Esophagus muscularis mucosa (tissue), 4 donors: ENCODE data around the gene DLG4. TPM values are rescaled to one million over a fixed set of nuclear protein-coding genes. Genes with fewer than 3 reads are reported as not detected.

ENCODE experiments used
- DNase-seq: peaks from one replicate; pipeline ENCODE4 v3.0.0-alpha.2; 2017; ENCODE audit errors: extremely low spot score
- H3K27ac ChIP-seq, 4 donors: fragments of 200-600 bp; sonication (generic); replicated peaks in 1 of 4; 1 replicate in 3 of 4; 2 replicates in 1 of 4; pipeline ENCODE4 v1.5.1; 2016 to 2019; ENCODE audit warnings: mild to moderate bottlenecking in 1 of 4
- H3K27me3 ChIP-seq, 4 donors: fragments of 200-600 bp; sonication (generic); one replicate each; pipeline versions ENCODE4 v1.5.1 to v1.6.0; 2016 to 2019
- H3K36me3 ChIP-seq, 4 donors: fragments of 200-600 bp; sonication (generic); one replicate each; pipeline ENCODE4 v1.5.1; 2016 to 2019
- H3K4me1 ChIP-seq, 4 donors: fragments of 200-600 bp; sonication (generic); one replicate each; pipeline ENCODE4 v1.5.1; 2016 to 2019
- H3K4me3 ChIP-seq, 4 donors: fragments of 200-600 bp; sonication (generic); 1 replicate in 2 of 4; 2 replicates in 2 of 4; pipeline ENCODE4 v1.5.1; 2016 to 2019; ENCODE audit warnings: mild to moderate bottlenecking in 4 of 4, moderate library complexity in 1 of 4
- H3K9me3 ChIP-seq, 4 donors: fragments of 200-600 bp; sonication (generic); 1 replicate in 3 of 4; 2 replicates in 1 of 4; pipeline ENCODE4 v1.5.1; 2016 to 2019
- CTCF ChIP-seq, 3 experiments: fragments of 200-600 bp in 2 of 3; fragments of 450-650 bp in 1 of 3; sonication (generic) in 2 of 3; IDR thresholded peaks; one replicate each; pipeline ENCODE4 v1.5.1; 2017 to 2019; ENCODE audit warnings: antibody characterized with exemption in 3 of 3, mild to moderate bottlenecking in 2 of 3, moderate library complexity in 1 of 3
- EP300 ChIP-seq: sonication (generic); formaldehyde crosslinking; IDR thresholded peaks from one replicate; pipeline ENCODE4 v1.6.1; 2017; ENCODE audit warnings: antibody characterized with exemption
- POLR2A ChIP-seq: fragments of 450-650 bp; IDR thresholded peaks from one replicate; pipeline ENCODE4 v1.6.1; 2017; ENCODE audit warnings: antibody characterized with exemption, moderate library complexity, mild to moderate bottlenecking, low read depth
- POLR2AphosphoS5 ChIP-seq, 2 donors: sonication (generic); formaldehyde crosslinking; IDR thresholded peaks; one replicate each; pipeline ENCODE4 v1.6.1; 2017; ENCODE audit warnings: antibody characterized with exemption in 2 of 2
- WGBS: methylation state at CpG from one replicate; pipeline ENCODE4 v1.1.5; 2018; 5-methylcytosine and 5-hydroxymethylcytosine counted together
- intact Hi-C: fragments of 100-400 bp; cut with DNase I; formaldehyde crosslinking; loops from one replicate; pipeline ENCODE4 v1.15.1; 2023
- total RNA-seq, 4 donors: library from RNA; depleted of rRNA; stranded (reverse); fragments of >200 nt; gene quantifications; one replicate each; pipeline versions ENCODE4 v1.1.0 to v1.2.1, GENCODE V29; 2016

Gene DLG4
- total RNA-seq, 4 donors from 2014 or later: 12.3 to 21.4 (median 16.5) TPM

GRCh38 chr17:7144213-7144612 is 75.4 kb downstream of the DLG4 start:
- no peak for TF ChIP-seq POLR2AphosphoS5 (IDR thresholded peaks at IDR 0.05)
- 72% methylated on average over 11 of the region's 11 CpGs for WGBS
- no peak for DNase-seq
- intact Hi-C loops: no loop called here
- peaks cover 0 to 48% (median 0%) of the 10 kb centered on the region in 4 donors for H3K27me3 ChIP-seq
- H3K27ac ChIP-seq: no peak overlapping the region
- H3K9me3 ChIP-seq: no peaks in the 10 kb centered on the region
- H3K36me3 ChIP-seq: no peaks in the 10 kb centered on the region
- H3K4me1 ChIP-seq: no peaks in the 10 kb centered on the region
- no peak overlapping the region for H3K4me3 ChIP-seq

GRCh38 chr17:7141824-7142223 is 77.8 kb downstream of the DLG4 start:
- 85% methylated on average over 10 of the region's 10 CpGs for WGBS
- peaks cover 0 to 72% (median 3%) of the 10 kb centered on the region in 4 donors for H3K27me3 ChIP-seq
- intact Hi-C loops: no loop called here

GRCh38 chr17:7139400-7139799 is 80.2 kb downstream of the DLG4 start:
- intact Hi-C loops: loop anchor here (5.0 kb wide), 2 partner anchors 38 to 227 kb away; partner anchors contain the start of gene ASGR1

More at GRCh38 chr17:7141824-7142223, 77.8 kb downstream of the DLG4 start:
- no peaks in the 10 kb centered on the region for H3K4me1 ChIP-seq
- TF ChIP-seq POLR2A (no peak), EP300 (no peak), CTCF (IDR thresholded peaks at IDR 0.05) (no peak), POLR2AphosphoS5 (IDR thresholded peaks at IDR 0.05) (no peak)
- H3K9me3 ChIP-seq: no peaks in the 10 kb centered on the region
- no peak for DNase-seq
- no peak overlapping the region for H3K4me3 ChIP-seq
- no peak overlapping the region for H3K27ac ChIP-seq
- no peaks in the 10 kb centered on the region for H3K36me3 ChIP-seq

GRCh38 chr17:7138800-7139381 is 80.7 kb downstream of the DLG4 start:
- Histone ChIP-seq H3K36me3 (no peaks in the 10 kb centered on the region), H3K27ac (no peak overlapping the region), H3K9me3 (no peaks in the 10 kb centered on the region), H3K4me3 (no peak overlapping the region), H3K27me3 (peaks cover 0 to 84% (median 6%) of the 10 kb centered on the region in 4 donors), H3K4me1 (peaks cover 0 to 7% (median 6%) of the 10 kb centered on the region in 4 donors)
- DNase-seq: no peak
- WGBS: 72% methylated on average over 7 of the region's 7 CpGs
- intact Hi-C loops: loop anchor here (5.0 kb wide), 2 partner anchors 38 to 227 kb away; partner anchors contain the start of gene ASGR1
- TF ChIP-seq POLR2AphosphoS5 (IDR thresholded peaks at IDR 0.05) (no peak), CTCF (IDR thresholded peaks at IDR 0.05) (no peak), EP300 (no peak), POLR2A (no peak)

More at GRCh38 chr17:7139400-7139799, 80.2 kb downstream of the DLG4 start:
- peaks cover 0 to 7% (median 6%) of the 10 kb centered on the region in 4 donors for H3K4me1 ChIP-seq
- no peak for TF ChIP-seq POLR2AphosphoS5 (IDR thresholded peaks at IDR 0.05)
- TF ChIP-seq POLR2A: no peak
- TF ChIP-seq CTCF (IDR thresholded peaks at IDR 0.05): no peak
- TF ChIP-seq EP300: no peak
- no peak for DNase-seq
- WGBS: 68% methylated on average over 8 of the region's 10 CpGs
- no peaks in the 10 kb centered on the region for H3K9me3 ChIP-seq
- no peak overlapping the region for H3K27ac ChIP-seq
- H3K27me3 ChIP-seq: peaks cover 0 to 83% (median 3%) of the 10 kb centered on the region in 4 donors
- no peak overlapping the region for H3K4me3 ChIP-seq
- no peaks in the 10 kb centered on the region for H3K36me3 ChIP-seq

- 30% methylated on average over 13 of the region's 13 CpGs for WGBS
- H3K27me3 ChIP-seq: peaks cover 0 to 84% (median 13%) of the 10 kb centered on the region in 4 donors
- no peak for DNase-seq
Measured at GRCh38 chr17:7137171-7137943, 82.3 kb downstream of the DLG4 start.

More at GRCh38 chr17:7137171-7137943, 82.3 kb downstream of the DLG4 start:
- peaks cover 2 to 18% (median 8%) of the 10 kb centered on the region in 4 donors for H3K4me1 ChIP-seq
- no peaks in the 10 kb centered on the region for H3K9me3 ChIP-seq
- H3K27ac ChIP-seq: no peak overlapping the region
- TF ChIP-seq CTCF (IDR thresholded peaks at IDR 0.05): no peak
- no peak for TF ChIP-seq POLR2A
- no peak for TF ChIP-seq EP300
- TF ChIP-seq POLR2AphosphoS5 (IDR thresholded peaks at IDR 0.05): no peak
- H3K36me3 ChIP-seq: no peaks in the 10 kb centered on the region
- intact Hi-C loops: loop anchor here (5.0 kb wide), 2 partner anchors 40 to 225 kb away; partner anchors contain the start of gene ASGR1
- H3K4me3 ChIP-seq: no peak overlapping the region
